GM12878 (cell line): Measurements from ENCODE around the gene GTPBP3. TPM values are rescaled to one million over a fixed set of nuclear protein-coding genes. Genes with fewer than 3 reads are reported as not detected.

Experiments
- ATAC-seq: fragments of 200-7000 bp; cut with Tn5 transposase; 3 replicates; pipeline ENCODE4 v1.9.1; 2020; ENCODE audit warnings: mild to moderate bottlenecking, moderate library complexity
- BruUV-seq: library from RNA; stranded (reverse); fragments of 400-500 nt; replicated peaks from 2 replicates; lab custom pipeline; 2021; lab: Mats Ljungman, UMichigan
- CTCF ChIA-PET: fragments of 300-600 bp; sonication (Branson Sonifier 250); formaldehyde crosslinking; extraction: SDS; loops from one replicate; lab custom pipeline; 2021; ENCODE audit warnings: inconsistent platforms; lab: Yijun Ruan, JAX
- POLR2A ChIA-PET: fragments of 350-600 bp; formaldehyde crosslinking; extraction: SDS; loops from one replicate; lab custom pipeline; 2021; ENCODE audit warnings: inconsistent platforms; lab: Charles Lee
- RAD21 ChIA-PET: fragments of 300-600 bp; sonication (Branson Sonifier 250); formaldehyde crosslinking; loops from one replicate; lab custom pipeline; 2023; ENCODE audit warnings: antibody characterized with exemption; ENCODE audit not compliant: unreplicated experiment; lab: Charles Lee
- SMC1A ChIA-PET: fragments of 300-600 bp; sonication (Branson Sonifier 250); formaldehyde crosslinking; loops from one replicate; lab custom pipeline; 2023; ENCODE audit not compliant: unreplicated experiment, uncharacterized antibody; lab: Charles Lee
- DNase-seq: peaks from one replicate; pipeline ENCODE4 v3.0.0-alpha.2; 2011; ENCODE audit warnings: low read depth, low spot score
- FAIRE-seq: peaks from 3 replicates; lab custom pipeline; 2011; peaks lifted over from hg19 to GRCh38; lab: Jason Lieb, UNC
- H2AFZ ChIP-seq: 2 replicates; pipeline ENCODE4 v1.6.0; 2011; ENCODE audit warnings: low read depth, low read length, control low read depth; ENCODE audit not compliant: control insufficient read depth
- H3K27ac ChIP-seq: 2 replicates; pipeline ENCODE4 v1.5.1; 2011; ENCODE audit warnings: control low read depth; ENCODE audit not compliant: control insufficient read depth, insufficient read depth
- H3K27me3 ChIP-seq, 2 experiments: replicated peaks in 1 of 2; 2 replicates each; pipeline versions ENCODE4 v1.6.0 to v1.6.1; 2011; ENCODE audit warnings: low read length in 1 of 2; ENCODE audit not compliant: control insufficient read depth in 2 of 2, insufficient read depth in 2 of 2
- H3K36me3 ChIP-seq, 2 experiments: 2 replicates each; pipeline ENCODE4 v1.5.1; 2011; ENCODE audit warnings: low read length in 1 of 2; ENCODE audit not compliant: control insufficient read depth in 2 of 2, insufficient read depth in 2 of 2
- H3K4me1 ChIP-seq: 2 replicates; pipeline ENCODE4 v1.6.1; 2011; ENCODE audit warnings: mild to moderate bottlenecking, low read length, moderate library complexity, mixed read lengths; ENCODE audit not compliant: control insufficient read depth, insufficient read depth
- H3K4me2 ChIP-seq: 2 replicates; pipeline ENCODE4 v1.6.0; 2011; ENCODE audit warnings: control low read depth; ENCODE audit not compliant: control insufficient read depth, insufficient read depth
- H3K4me3 ChIP-seq: fragments of 200-600 bp; sonication (generic); 2 replicates; pipeline ENCODE4 v1.5.1; 2016
- H3K79me2 ChIP-seq: 2 replicates; pipeline ENCODE4 v1.6.0; 2011; ENCODE audit warnings: low read length; ENCODE audit not compliant: control insufficient read depth, insufficient read depth
- H3K9ac ChIP-seq: 2 replicates; pipeline ENCODE4 v1.8.0; 2011; ENCODE audit warnings: low read length, control low read depth, mixed read lengths; ENCODE audit not compliant: control insufficient read depth, insufficient read depth
- H3K9me3 ChIP-seq: replicated peaks from 3 replicates; pipeline ENCODE4 v1.5.1; 2011; ENCODE audit warnings: mild to moderate bottlenecking, low read length; ENCODE audit not compliant: control insufficient read depth, insufficient read depth
- H4K20me1 ChIP-seq: 2 replicates; pipeline ENCODE4 v1.6.0; 2011; ENCODE audit not compliant: control insufficient read depth, insufficient read depth
- EGR1 ChIP-seq, 2 experiments: IDR thresholded peaks; 1 replicate in 1 of 2; 2 replicates in 1 of 2; pipeline ENCODE4 v1.6.1; 2011 to 2012; ENCODE audit warnings: low read depth in 2 of 2, low read length in 2 of 2, borderline replicate concordance in 1 of 2, mild to moderate bottlenecking in 1 of 2, moderate library complexity in 1 of 2
- GABPA ChIP-seq: IDR thresholded peaks from 2 replicates; pipeline ENCODE4 v1.6.1; 2014; ENCODE audit warnings: antibody characterized with exemption, low read depth, mild to moderate bottlenecking, inconsistent platforms
- GATAD2B ChIP-seq: fragments of 450-650 bp; conservative IDR thresholded peaks from 2 replicates; pipeline ENCODE4 v1.6.1; 2017; ENCODE audit warnings: low read depth, mild to moderate bottlenecking, moderate library complexity
- IKZF1 ChIP-seq: fragments of 450-650 bp; conservative IDR thresholded peaks from 2 replicates; pipeline ENCODE4 v1.6.1; 2017; ENCODE audit warnings: antibody characterized with exemption, mild to moderate bottlenecking
- NR2F1 ChIP-seq: fragments of 450-650 bp; conservative IDR thresholded peaks from 2 replicates; pipeline ENCODE4 v1.6.1; 2017; ENCODE audit warnings: mild to moderate bottlenecking
- POLR2AphosphoS5 ChIP-seq: IDR thresholded peaks from 2 replicates; pipeline ENCODE4 v1.6.1; 2011; ENCODE audit warnings: mild to moderate bottlenecking, low read length, inconsistent platforms
- RELA ChIP-seq: fragments of 450-650 bp; IDR thresholded peaks from 2 replicates; pipeline ENCODE4 v1.8.0; 2014; ENCODE audit warnings: borderline replicate concordance; ENCODE audit not compliant: partially characterized antibody
- SPI1 ChIP-seq: IDR thresholded peaks from 2 replicates; pipeline ENCODE4 v1.6.1; 2011; ENCODE audit warnings: low read depth, mild to moderate bottlenecking, low read length, moderate library complexity, borderline replicate concordance; ENCODE audit not compliant: insufficient read depth
- ZNF207 ChIP-seq: fragments of 450-650 bp; IDR thresholded peaks from 2 replicates; pipeline ENCODE4 v1.6.1; 2014; ENCODE audit warnings: antibody characterized with exemption, mild to moderate bottlenecking, borderline replicate concordance
- WGBS: methylation state at CpG from one replicate; pipeline ENCODE4 v1.1.6; 2016; ENCODE audit warnings: low lambda C conversion rate; ENCODE audit not compliant: insufficient replicate concordance, insufficient coverage; ENCODE audit errors: missing lambda C conversion rate; 5-methylcytosine and 5-hydroxymethylcytosine counted together
- in situ Hi-C: fragments of 300-500 bp; cut with MboI; formaldehyde crosslinking; loops from 9 replicates; pipeline ENCODE4 v1.14.3; 2018; ENCODE audit warnings: mixed read lengths
- intact Hi-C: fragments of 100-400 bp; cut with micrococcal nuclease; formaldehyde crosslinking; loops from one replicate; pipeline ENCODE4 v1.14.2; 2022; ENCODE audit not compliant: unreplicated experiment
- polyA plus RNA-seq, 11 experiments: library from polyadenylated mRNA; depleted of rRNA in 4 of 11; unstranded in 6 of 11; stranded (reverse) in 5 of 11; fragments of >200 nt; fragmentation: Nextera tagmentation in 4 of 11; fragmentation: Illumina TruSeq in 1 of 11; extraction: Ambion mirVana in 4 of 11; extraction: Trizol in 1 of 11; gene quantifications; 1 replicate in 1 of 11; 2 replicates in 10 of 11; pipeline versions ENCODE4 v1.2.1 to v1.2.3, GENCODE V29; 2011 to 2016; ENCODE audit warnings: inconsistent platforms in 2 of 11, missing spikeins in 2 of 11, low read depth in 1 of 11
- total RNA-seq, 4 experiments: library from RNA; depleted of rRNA in 3 of 4; stranded (reverse); fragments of >200 nt in 3 of 4; fragmentation: Illumina TruSeq in 1 of 4; extraction: Trizol in 1 of 4; gene quantifications; 2 replicates each; pipeline versions ENCODE4 v1.2.1 to v1.2.3, GENCODE V29; 2013 to 2021
- TF ChIP-seq, protein P1 (sequence below), 3 experiments: IDR thresholded peaks in 2 of 3; conservative IDR thresholded peaks in 1 of 3; 2 replicates each; pipeline ENCODE4 v1.5.1; 2011; ENCODE audit warnings: low read depth in 3 of 3, low read length in 3 of 3, mild to moderate bottlenecking in 3 of 3, control low read depth in 2 of 3, moderate library complexity in 2 of 3, inconsistent platforms in 1 of 3, mixed read lengths in 1 of 3; ENCODE audit not compliant: control insufficient read depth in 2 of 3, insufficient read depth in 1 of 3; ENCODE audit errors: extremely low read depth in 1 of 3

Gene GTPBP3
- total and polyA plus RNA-seq, 10 of the 15 experiments (the other 5 are each of a cell fraction or from before 2014, with no cell fraction given): 2.9 to 46.8 (median 15.4) TPM

DNA sequence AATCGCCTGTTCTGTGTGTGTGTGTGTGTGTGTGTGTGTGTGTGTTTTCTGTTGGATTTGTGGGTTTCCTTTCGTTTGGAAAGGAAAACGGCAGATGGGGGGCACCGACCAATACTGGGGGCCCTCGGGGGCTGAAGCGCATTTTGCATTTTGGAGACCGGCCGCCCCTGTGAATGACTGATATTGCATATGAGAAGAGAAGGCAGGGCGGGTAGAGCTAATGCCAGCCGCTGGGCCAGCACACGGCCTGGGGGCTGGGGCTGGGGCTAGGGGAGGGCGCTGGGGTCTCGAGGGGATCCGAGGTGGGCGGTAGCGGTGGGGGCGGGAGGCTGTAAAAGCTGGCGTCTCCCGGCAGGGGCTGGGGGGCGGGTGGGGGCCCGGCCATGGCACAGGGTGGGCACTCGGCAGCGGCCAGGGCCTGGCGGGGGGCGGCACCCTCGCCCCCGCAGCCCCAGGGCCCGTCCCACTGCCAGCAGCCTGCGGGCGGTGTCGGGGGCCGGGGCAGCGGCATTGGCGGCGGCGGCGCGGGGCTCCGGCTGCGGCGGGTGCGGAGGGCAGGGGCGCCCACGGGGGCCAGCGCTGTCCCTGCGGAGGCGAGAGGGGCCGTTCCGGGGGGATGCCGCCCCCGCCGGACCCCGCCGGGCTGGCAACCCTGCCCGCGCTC, 13.9 kb upstream of the GTPBP3 start:
- POLR2A ChIA-PET: interaction anchor here (1.8 kb wide), 1 partner anchor 18 kb away, joined by 8 read pairs; the partner anchor contains the start of gene MRPL34
- in situ Hi-C loops: no loop called here

DNA sequence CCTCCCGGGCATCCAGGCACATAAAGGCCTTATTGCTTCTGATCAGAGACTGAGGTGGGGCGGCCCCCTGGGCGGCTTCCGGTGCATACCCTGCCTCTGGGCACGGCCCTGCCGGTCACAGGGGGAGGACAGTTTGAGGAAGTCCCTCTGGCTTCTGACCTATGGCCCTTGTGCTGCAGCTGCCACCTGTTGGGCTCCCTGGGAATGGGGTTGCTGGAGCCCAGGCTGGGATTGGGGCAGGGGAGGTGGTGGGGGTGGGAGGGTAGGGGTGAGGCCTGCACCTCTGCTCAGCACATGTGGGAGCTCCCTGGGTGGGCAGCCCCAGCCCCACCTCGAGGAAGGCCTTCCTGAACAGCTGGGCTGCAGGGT, 13.4 kb upstream of the GTPBP3 start:
- H3K4me2 ChIP-seq: peak overlapping the region; percentile 48; the same call in 1 of the 2 replicates
- ChIA-PET POLR2A (interaction anchor here (1.8 kb wide), 1 partner anchor 19 kb away, joined by 8 read pairs; the partner anchor contains the start of gene MRPL34), CTCF (interaction anchor here (0.9 kb wide), 1 partner anchor 19 kb away, joined by 4 read pairs; the partner anchor contains the start of gene MRPL34), RAD21 (interaction anchor here (1.4 kb wide), 1 partner anchor 15 kb away, joined by 3 read pairs; the partner anchor contains the start of gene DDA1), SMC1A (no interaction called here)
- H3K9ac ChIP-seq: no peak overlapping the region
- H3K27ac ChIP-seq: no peak overlapping the region
- intact Hi-C loops (no loop called here), in situ Hi-C loops (no loop called here)
- H3K36me3 ChIP-seq: peaks cover 5 to 11% of the 10 kb centered on the region in 2 experiments; a peak in 3 of 4 replicates
- ATAC-seq: peak; percentile 72
- FAIRE-seq: no peak
- H4K20me1 ChIP-seq: no peaks in the 10 kb centered on the region
- TF ChIP-seq POLR2AphosphoS5: no peak
- no peak for TF ChIP-seq ZNF207
- 0 out of 2 replicates have a peak, but pooled peaks have one; percentile 41 for TF ChIP-seq GATAD2B
- TF ChIP-seq GABPA: no peak
- TF ChIP-seq, protein P1, sequence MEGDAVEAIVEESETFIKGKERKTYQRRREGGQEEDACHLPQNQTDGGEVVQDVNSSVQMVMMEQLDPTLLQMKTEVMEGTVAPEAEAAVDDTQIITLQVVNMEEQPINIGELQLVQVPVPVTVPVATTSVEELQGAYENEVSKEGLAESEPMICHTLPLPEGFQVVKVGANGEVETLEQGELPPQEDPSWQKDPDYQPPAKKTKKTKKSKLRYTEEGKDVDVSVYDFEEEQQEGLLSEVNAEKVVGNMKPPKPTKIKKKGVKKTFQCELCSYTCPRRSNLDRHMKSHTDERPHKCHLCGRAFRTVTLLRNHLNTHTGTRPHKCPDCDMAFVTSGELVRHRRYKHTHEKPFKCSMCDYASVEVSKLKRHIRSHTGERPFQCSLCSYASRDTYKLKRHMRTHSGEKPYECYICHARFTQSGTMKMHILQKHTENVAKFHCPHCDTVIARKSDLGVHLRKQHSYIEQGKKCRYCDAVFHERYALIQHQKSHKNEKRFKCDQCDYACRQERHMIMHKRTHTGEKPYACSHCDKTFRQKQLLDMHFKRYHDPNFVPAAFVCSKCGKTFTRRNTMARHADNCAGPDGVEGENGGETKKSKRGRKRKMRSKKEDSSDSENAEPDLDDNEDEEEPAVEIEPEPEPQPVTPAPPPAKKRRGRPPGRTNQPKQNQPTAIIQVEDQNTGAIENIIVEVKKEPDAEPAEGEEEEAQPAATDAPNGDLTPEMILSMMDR (IDR thresholded peaks at IDR 0.05 in 2 of 3, conservative IDR thresholded peaks at IDR 0.05 in 1 of 3; ENCODE audit: control insufficient read depth in 2 of 3, extremely low read depth in 1 of 3, insufficient read depth in 1 of 3, low read depth in 3 of 3, low read length in 3 of 3): 0 out of 6 replicates have a peak, but pooled peaks of 1 of the 3 experiments have one; percentile 4
- TF ChIP-seq SPI1: peak; percentile 27; the same call in 1 of the 2 replicates
- TF ChIP-seq IKZF1: peak; percentile 21; the same call in 1 of the 2 replicates
- peak; percentile 48; the same call in 1 of the 2 replicates for TF ChIP-seq NR2F1
- BruUV-seq: no TSS peak
- no peaks in the 10 kb centered on the region; a peak in 1 of 4 replicates for H3K27me3 ChIP-seq
- H3K4me3 ChIP-seq: no peak overlapping the region
- no peak overlapping the region for H2AFZ ChIP-seq
- no peaks in the 10 kb centered on the region for H3K79me2 ChIP-seq
- H3K9me3 ChIP-seq: no peaks in the 10 kb centered on the region
- DNase-seq: no peak
- H3K4me1 ChIP-seq: no peaks in the 10 kb centered on the region
- WGBS: 2% methylated on average over 6 of the region's 7 CpGs

More for the DNA sequence above, 13.9 kb upstream of the GTPBP3 start:
- no peak overlapping the region for H3K27ac ChIP-seq
- no peaks in the 10 kb centered on the region for H3K9me3 ChIP-seq
- H4K20me1 ChIP-seq: no peaks in the 10 kb centered on the region
- FAIRE-seq: no peak
- ATAC-seq: peak; percentile 11; the same call in 2 of the 3 replicates
- no peaks in the 10 kb centered on the region for H3K79me2 ChIP-seq
- TF ChIP-seq RELA (no peak), EGR1 (IDR thresholded peaks at IDR 0.05; ENCODE audit: borderline replicate concordance in 1 of 2, low read depth in 2 of 2, low read length in 2 of 2) (peak in 1 of 2 experiments; percentile 32; a peak in 1 of 3 replicates)
- H3K36me3 ChIP-seq: peaks cover 5 to 12% of the 10 kb centered on the region in 2 experiments; a peak in 3 of 4 replicates
- H3K27me3 ChIP-seq: no peaks in the 10 kb centered on the region
- DNase-seq: no peak
- no peaks in the 10 kb centered on the region for H3K4me1 ChIP-seq
- WGBS: 21% methylated on average over 25 of the region's 56 CpGs
- no peak overlapping the region for H3K9ac ChIP-seq
- H3K4me2 ChIP-seq: peak overlapping the region; percentile 48; the same call in 1 of the 2 replicates
- ChIA-PET CTCF (interaction anchor here (0.6 to 0.9 kb wide), 2 partner anchors 18 to 473 kb away, joined by 3 to 4 read pairs; partner anchors contain the start of gene MRPL34), RAD21 (no interaction called here), SMC1A (no interaction called here)
- intact Hi-C loops: no loop called here
- BruUV-seq: no TSS peak
- no peak overlapping the region for H3K4me3 ChIP-seq
- no peak overlapping the region for H2AFZ ChIP-seq
